ENCODE measurements around the gene MTCL3.
A peak's percentile ranks its signal among the peaks of the same experiment; 100 is the strongest.

MTCL3 gene

DNA sequence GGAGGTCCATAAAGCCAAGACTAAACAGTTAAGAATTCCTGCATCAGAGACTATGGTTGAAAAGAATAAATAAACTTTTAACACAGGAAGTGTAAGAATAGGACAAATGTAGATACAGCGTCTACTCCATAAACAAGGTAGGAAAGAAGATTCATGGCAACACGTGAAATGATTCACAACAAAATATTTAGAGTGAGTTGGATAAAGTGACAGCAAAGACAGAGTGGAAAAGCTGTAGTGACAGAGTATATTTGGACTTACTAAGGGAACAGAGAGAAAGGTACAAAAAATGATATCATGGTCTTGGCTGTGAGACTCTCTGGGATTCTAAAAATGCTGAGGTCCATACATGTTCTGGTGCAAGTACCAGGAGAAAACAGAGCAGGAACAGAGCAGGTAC lies 38.0 kb downstream of the MTCL3 start:
- H3T11ph ChIP-seq (ENCODE audit: low read length), result peak overlapping the region; percentile 45
- H3K23ac ChIP-seq (ENCODE audit: insufficient read length, low read depth, low read length), result no peak overlapping the region
- H4K91ac ChIP-seq (ENCODE audit: insufficient read length, low read depth, low read length), result no peak overlapping the region
- H3K27me3 ChIP-seq (ENCODE audit: insufficient read depth, low read length), result no peaks in the 10 kb centered on the region
- H2AFZ ChIP-seq (ENCODE audit: low read length), result no peak overlapping the region
- H2BK120ac ChIP-seq (ENCODE audit: low read depth, low read length, poor library complexity, severe bottlenecking), result no peak overlapping the region
- no peak overlapping the region for H4K5ac ChIP-seq (ENCODE audit: insufficient read length, low read depth, low read length)
- no peak overlapping the region for H3K4me3 Mint-ChIP-seq
- H2BK15ac ChIP-seq (ENCODE audit: low read depth, low read length), result no peak overlapping the region
- peaks cover 6% of the 10 kb centered on the region; the same call in 1 of the 2 replicates for H3K4me1 ChIP-seq (ENCODE audit: insufficient read depth, low read length)
- no peak for TF ChIP-seq CTCF (conservative IDR thresholded peaks at IDR 0.05)
- no peak overlapping the region for H2BK20ac ChIP-seq (ENCODE audit: low read depth, low read length, poor library complexity, severe bottlenecking)
- H3K9ac ChIP-seq (ENCODE audit: extremely low read depth, insufficient read length, low read length), result no peak overlapping the region
- H3K4ac ChIP-seq (ENCODE audit: low read depth, low read length), result no peak overlapping the region
- peak overlapping the region; percentile 1 to 90 (median 19); a peak in 4 of 7 replicates for H3K27ac Mint-ChIP-seq
- H3K56ac ChIP-seq (ENCODE audit: insufficient read length, low read depth, low read length), result no peak overlapping the region
- H3K23me2 ChIP-seq (ENCODE audit: insufficient read length, low read depth, low read length, poor library complexity, severe bottlenecking), result no peaks in the 10 kb centered on the region
- no peak overlapping the region for H3K27ac ChIP-seq (ENCODE audit: insufficient read length, low read depth, low read length)
- no peaks in the 10 kb centered on the region for H4K20me1 ChIP-seq (ENCODE audit: control insufficient read depth, insufficient read depth, insufficient read length)
- peaks cover 53 to 59% of the 10 kb centered on the region in 2 experiments for H3K4me1 Mint-ChIP-seq
- H3K9me3 ChIP-seq (ENCODE audit: control insufficient read depth, low read depth, low read length), result no peaks in the 10 kb centered on the region
- H3K14ac ChIP-seq (ENCODE audit: insufficient read depth, low read length), result no peak overlapping the region
- no peak overlapping the region for H3K4me2 ChIP-seq (ENCODE audit: insufficient read depth, insufficient read length, low read length)
- WGBS (ENCODE audit: extremely low coverage, insufficient read length, low lambda C conversion rate), result no CpG with 5 or more reads among the region's 2 CpGs
- H2AK5ac ChIP-seq (ENCODE audit: insufficient read length, low read length), result no peak overlapping the region
- no peak overlapping the region for H4K8ac ChIP-seq (replicated peaks; ENCODE audit: insufficient read length, low read depth, low read length)
- H3K18ac ChIP-seq (ENCODE audit: insufficient read length, low read depth, low read length), result no peak overlapping the region
- DNase-seq, result no peak
- H3K79me2 ChIP-seq (ENCODE audit: insufficient read depth, low read length), result no peaks in the 10 kb centered on the region
- H3K79me1 ChIP-seq (ENCODE audit: insufficient read depth, low read depth, low read length, poor library complexity, severe bottlenecking), result no peaks in the 10 kb centered on the region
- H3K9me3 Mint-ChIP-seq, result no peaks in the 10 kb centered on the region
- H2BK5ac ChIP-seq (ENCODE audit: insufficient read length, low read length), result no peak overlapping the region
- no peaks in the 10 kb centered on the region for H3K27me3 Mint-ChIP-seq (ENCODE audit: low read depth)
- H3K36me3 Mint-ChIP-seq (ENCODE audit: insufficient read depth in 1 of 3, low read depth in 3 of 3), result peaks cover 18 to 44% (median 25%) of the 10 kb centered on the region in 3 experiments
- H2BK12ac ChIP-seq (ENCODE audit: insufficient read length, low read depth, low read length), result no peak overlapping the region

Measured in H9 (cell line).